NCI-H2029 treated with DMSO at 0.1 percent for 48 hours (cell line): ENCODE results near the gene ZNF324.
A peak's percentile ranks its signal among the peaks of the same experiment; 100 is the strongest.
"Not testable (repeated sequence)": the region's sequence is repeated elsewhere in the genome, so short reads cannot be mapped to it uniquely, and the experiment has no call there.

Experiments used
- DNase-seq: peaks from one replicate; lab custom pipeline; 2025; lab: John Stamatoyannopoulos, UW

Gene ZNF324

GRCh38 chr19:58466760-58467589, at the start of gene ZNF324:
TSS of gene ZNF324 (plus strand) at chr19:58467080. CDS start at chr19:58469186, 2,106 bp downstream.
- peak; percentile 83 for DNase-seq

GRCh38 chr19:58428617-58429016, 38.3 kb upstream of the ZNF324 start:
- no peak for DNase-seq

- DNase-seq, result no peak
Observed at GRCh38 chr19:58429745-58430144, 37.1 kb upstream of the ZNF324 start.

- no peak for DNase-seq
Observed at GRCh38 chr19:58434217-58434616, 32.7 kb upstream of the ZNF324 start.

- DNase-seq, result peak; percentile 93
Observed at GRCh38 chr19:58439576-58440554, 27.0 kb upstream of the ZNF324 start, which contains the start of gene ZNF132. TSS of gene ZNF132 (minus strand) at chr19:58440153. CDS start at chr19:58439821, 332 bp downstream.

GRCh38 chr19:58440556-58440955, 26.3 kb upstream of the ZNF324 start:
- no peak for DNase-seq

GRCh38 chr19:58442986-58443385, 23.9 kb upstream of the ZNF324 start:
- not testable (repeated sequence) for DNase-seq

- not testable (repeated sequence) for DNase-seq
Observed at GRCh38 chr19:58448860-58449259, 18.0 kb upstream of the ZNF324 start.

- DNase-seq, result not testable (repeated sequence)
Observed at GRCh38 chr19:58449980-58450379, 16.9 kb upstream of the ZNF324 start.

- DNase-seq, result no peak
Observed at GRCh38 chr19:58450856-58451357, 16.0 kb upstream of the ZNF324 start.

- DNase-seq, result peak; percentile 87
Observed at GRCh38 chr19:58451358-58452101, 15.3 kb upstream of the ZNF324 start, which contains the start of gene ZNF324B. TSS of gene ZNF324B (plus strand) at chr19:58451622. CDS start at chr19:58453702, 2,080 bp downstream.

- no peak for DNase-seq
Observed at GRCh38 chr19:58453743-58454142, 13.1 kb upstream of the ZNF324 start.

GRCh38 chr19:58455306-58455705, 11.6 kb upstream of the ZNF324 start:
- no peak for DNase-seq

GRCh38 chr19:58456111-58456510, 10.8 kb upstream of the ZNF324 start:
- no peak for DNase-seq

- no peak for DNase-seq
Observed at GRCh38 chr19:58460039-58460438, 6.8 kb upstream of the ZNF324 start.

GRCh38 chr19:58466089-58466759, 656 bp upstream of the ZNF324 start:
- no peak for DNase-seq

GRCh38 chr19:58468216-58468839, 1.4 kb downstream of the ZNF324 start:
- DNase-seq, result no peak

GRCh38 chr19:58469241-58470013, 2.5 kb downstream of the ZNF324 start:
- no peak for DNase-seq

GRCh38 chr19:58470837-58471543, 4.1 kb downstream of the ZNF324 start:
- not testable (repeated sequence) for DNase-seq
